Fibroblast of peridontal ligament (primary cell): ENCODE results near the gene NOTCH1.
"Not testable (repeated sequence)": the region's sequence is repeated elsewhere in the genome, so short reads cannot be mapped to it uniquely, and the experiment has no call there.

ENCODE experiments used
- DNase-seq: peaks from one replicate; pipeline ENCODE4 v3.0.0-alpha.2; 2010; ENCODE audit errors: extremely low read depth

NOTCH1 gene

DNA sequence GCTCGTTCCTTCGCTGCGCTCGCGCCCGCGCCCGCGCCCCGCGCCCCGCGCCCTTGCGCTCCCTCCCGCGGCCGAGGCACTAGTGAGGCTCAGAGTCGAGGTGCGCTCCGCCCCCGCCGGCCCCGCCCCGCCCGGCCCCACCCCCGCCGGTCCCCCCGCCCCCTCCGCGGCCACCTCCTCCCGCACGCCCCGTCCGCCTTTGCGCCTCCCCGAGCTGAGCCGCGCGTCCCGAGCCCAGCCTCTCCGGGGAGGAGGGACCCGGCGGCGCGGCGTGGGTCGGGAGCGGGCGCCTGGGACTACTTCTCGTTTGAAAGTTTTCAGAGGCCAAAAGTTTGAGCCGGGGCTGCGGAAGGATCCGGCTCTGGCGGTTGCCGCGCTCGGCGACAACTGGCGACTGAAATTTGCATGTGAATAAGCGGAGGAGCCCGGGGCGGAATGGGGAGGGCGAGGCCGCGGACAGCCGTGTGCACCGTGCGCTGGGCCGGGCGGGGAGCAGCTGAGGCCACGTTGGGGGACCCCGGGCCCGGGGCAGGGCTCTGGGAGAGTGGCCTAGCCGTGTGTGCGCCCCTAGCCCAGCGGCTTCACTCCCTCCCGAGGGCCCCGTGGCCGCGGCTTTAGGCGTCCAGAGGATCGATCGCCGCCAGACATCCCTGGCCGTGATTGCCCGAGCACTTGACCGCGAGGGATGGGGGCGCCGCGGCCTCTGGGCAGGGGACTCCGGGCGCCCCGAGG, at the start of gene NOTCH1:
Gene NOTCH1, minus strand, starts transcription at position 84 of the 732 bp plus-strand sequence. CDS start 262 bp downstream, outside the sequence.
- peak; percentile 83 for DNase-seq

- no peak for DNase-seq
Observed at GRCh38 chr9:136594492-136594891, 48.6 kb upstream of the NOTCH1 start.

- no peak for DNase-seq
Observed at GRCh38 chr9:136593581-136593980, 47.7 kb upstream of the NOTCH1 start.

GRCh38 chr9:136592666-136593065, 46.8 kb upstream of the NOTCH1 start:
- DNase-seq: no peak

DNA sequence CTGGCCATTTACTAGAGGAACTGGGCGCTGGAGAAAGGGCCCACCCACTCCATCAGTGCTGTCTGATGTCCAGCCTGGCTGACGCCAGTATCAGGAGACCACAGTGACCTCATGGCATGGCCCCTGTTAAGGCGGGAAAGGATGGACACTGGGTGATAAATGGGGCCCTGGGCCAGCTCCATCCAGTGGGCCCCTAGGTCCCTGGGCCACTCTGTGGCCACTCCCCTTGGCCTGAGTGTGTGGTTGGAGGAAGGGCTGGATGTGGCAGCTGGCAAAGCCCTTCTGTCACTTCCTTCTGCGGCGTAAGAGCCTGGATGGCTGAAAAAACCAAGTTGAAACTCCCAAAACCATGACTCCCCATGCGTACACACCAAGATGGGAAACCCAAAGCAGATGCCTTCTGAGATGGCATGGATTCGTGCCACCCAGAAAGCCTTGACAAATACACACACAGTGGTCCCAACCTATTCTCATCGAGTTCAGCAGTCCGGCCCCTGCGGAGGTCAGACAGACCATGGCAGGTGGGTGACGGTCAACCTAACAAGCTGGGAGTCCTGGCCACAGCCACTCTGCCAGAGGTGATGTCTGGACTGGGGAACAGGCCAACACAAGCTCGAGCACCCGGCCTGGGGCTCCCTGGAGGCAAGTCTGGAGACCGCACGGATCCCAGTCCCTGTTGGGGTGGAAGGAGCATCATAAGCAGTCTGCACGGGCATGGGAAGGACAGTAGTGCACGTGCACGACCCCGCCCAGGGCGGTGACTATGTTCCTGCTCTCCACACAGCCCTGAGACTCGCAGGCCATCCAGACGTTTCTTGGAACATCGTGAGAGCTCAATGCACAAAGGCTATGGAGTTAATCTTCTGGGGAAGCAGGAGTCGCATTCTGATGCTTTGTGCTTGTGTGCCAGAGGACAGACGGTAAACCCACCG, 45.2 kb upstream of the NOTCH1 start:
- DNase-seq: no peak

DNA sequence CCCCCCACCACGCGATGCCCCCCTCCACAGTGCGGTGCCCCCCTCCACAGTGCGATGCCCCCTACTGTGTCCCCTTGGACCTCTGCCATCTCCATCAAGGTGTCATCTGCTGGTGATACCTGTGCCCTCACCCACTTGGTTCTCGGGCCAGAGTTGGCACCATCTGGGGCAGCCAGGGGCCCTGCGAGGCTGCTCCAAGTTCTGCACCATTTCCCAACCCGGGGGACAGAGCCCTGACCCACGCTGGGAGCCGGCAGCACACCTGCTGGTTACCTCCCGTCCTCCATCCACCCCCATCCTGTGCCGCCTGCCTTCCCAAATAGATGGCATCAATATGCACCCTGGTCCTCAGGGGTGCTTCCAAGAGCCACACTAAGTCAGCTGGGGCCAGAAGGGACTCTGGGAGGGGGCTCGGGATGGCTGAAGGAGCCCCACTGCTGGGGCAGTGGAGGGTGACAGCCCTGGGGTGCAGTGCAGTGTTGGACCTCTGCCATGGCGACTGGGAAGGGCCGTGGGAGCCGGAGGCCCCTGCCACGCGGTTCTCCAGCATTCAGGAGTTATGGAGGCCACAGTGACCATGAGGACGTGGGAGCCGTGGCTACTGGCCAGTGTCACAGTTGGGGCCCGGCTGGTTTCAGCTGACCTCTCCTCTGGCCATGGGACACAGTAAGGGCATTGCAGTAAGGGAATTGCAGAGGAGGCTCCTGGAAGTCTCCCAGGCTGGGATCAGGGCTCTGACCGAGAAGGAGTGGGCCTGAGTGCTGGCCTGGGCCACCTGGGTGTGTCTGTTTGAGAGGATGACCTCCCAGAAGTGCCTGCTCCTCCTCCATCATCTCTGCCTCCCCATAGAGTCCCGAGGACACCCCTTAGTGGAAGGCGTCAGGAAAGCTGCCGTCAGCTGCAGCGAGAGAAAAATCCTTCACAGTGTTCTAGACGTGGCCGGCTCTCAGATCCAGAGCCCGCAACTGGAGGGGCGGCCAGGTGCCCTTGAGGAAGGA, 44.2 kb upstream of the NOTCH1 start:
- DNase-seq: no peak

GRCh38 chr9:136588663-136589464, 43.0 kb upstream of the NOTCH1 start:
- DNase-seq: no peak

DNA sequence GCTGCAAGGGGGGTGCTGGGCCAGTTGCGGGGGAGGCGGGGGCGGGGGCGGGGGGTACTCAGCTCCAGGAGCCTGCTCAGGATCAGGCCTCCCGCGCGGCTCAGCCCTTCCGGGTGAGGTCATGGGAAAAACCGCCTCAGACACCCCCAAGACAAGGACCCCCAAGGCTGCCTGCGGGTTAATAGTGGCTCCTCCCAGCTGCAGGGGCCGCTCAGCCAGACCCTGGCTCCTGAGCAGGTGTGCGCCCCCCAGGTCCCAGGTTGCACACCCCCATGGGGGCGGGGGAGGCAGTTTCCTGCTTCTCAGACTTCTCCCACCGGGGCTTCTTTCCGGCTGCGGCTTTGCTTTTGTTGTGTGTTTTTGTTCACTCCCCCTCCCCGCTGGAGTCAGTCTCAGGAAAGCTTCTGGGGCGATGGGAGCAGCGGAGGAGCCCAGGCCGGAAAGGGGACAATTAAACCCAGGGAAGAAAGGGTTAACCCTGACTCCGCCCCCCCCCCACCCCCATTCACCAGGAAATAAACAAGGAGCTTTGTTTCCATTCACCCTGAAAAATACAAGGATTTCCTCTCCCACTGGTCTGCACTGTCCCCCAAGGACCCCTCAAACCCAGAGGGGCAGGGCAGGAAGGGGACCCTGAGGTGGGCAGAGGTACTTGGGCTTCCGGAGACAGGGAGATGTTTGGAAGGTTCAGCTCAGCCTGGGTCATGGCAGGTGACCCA, 42.3 kb upstream of the NOTCH1 start:
- no peak for DNase-seq

DNA sequence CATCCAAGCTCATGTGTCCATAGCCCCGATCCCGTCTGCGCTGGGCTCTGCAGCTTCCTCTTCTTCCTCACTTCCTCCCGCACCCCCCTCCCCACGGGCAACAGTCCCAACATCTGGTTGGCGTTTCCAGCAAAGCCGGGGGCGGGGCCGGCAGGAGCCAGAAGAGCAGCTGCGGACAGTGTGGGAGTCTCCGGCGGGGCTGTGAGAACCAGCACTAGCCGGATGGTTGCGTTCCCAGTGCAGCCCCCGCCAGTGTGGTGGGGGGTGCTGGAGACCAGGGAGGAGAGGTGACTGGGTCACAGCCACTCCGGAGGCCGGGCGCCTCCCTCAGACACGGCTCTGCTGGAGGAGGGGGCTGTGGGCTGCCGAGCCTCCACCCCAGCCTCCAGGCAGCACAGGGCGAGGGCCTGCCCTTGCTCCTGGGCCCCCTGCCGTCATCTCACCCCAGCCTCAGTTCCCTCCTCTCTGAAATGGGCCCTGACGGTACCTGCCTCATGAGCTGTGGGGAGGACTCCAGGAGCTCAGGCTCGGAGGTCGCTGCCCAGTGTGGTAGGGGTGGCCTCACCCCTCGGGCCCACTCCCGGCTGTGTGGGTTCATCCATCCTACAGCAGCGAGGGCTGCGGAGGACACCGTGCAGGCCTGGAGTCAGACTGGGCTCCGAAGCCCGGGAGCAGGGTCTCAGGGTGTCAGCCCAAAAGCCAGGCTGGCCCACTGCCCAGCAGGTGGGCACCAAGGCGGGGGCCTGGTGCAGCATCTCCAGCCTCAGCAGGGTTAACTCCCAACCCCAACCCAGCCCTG, 41.5 kb upstream of the NOTCH1 start:
- peak; percentile 34 for DNase-seq

DNA sequence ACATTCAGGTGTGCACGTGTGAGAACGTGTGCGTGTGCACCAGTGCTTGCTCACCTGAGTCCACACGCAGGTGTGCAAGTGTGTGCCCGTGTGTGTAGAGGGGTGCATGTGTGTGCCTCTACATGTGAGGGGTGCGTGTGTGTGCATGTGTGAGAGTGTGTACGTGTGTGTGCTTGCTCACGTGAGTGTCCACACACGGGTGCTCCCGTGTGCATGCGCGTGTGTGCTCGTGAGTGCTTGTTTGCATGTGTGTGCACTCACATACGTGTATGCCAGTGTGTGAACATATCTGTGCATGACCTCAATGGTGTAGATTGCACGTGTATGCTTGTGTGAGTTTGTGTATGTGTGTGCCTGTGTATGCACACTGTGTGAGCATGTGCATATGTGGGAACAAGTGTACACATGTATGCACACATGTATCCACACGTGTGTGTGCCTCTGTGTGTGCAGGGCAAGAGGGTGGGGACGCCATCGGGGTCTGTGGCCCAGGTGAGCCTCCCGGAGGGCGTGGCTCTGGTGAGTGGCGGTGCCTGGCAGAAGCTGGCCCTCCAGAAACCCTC, 40.6 kb upstream of the NOTCH1 start:
- no peak for DNase-seq

DNA sequence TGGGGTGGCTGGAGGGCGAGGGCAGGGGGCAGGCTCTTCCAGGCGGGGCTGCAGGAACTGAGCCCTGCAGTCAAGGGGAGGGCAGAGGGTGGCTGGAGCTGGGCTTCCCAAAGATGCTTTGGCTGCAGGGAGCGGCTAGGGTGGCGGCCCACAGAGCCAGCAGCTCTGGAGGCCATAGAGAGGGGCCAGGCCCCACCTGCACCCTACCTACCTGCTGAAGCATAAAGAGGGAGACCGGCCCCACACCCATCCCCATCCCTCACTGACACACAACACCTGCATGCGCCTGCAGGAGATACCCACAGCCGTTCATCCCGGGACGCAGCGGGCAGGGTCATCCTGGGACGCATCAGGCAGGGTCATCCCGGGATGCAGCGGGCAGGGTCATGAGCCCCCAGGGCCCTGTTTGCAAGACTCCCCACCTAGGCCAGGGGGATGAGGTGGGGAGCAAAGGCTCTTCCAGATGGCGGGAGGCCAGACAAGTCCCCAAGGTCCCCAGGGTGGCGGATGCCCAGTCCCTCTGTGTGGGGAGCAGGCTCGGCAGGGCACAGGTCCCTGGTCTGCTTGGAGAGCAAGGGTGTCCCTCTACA, 39.8 kb upstream of the NOTCH1 start:
- no peak for DNase-seq

DNA sequence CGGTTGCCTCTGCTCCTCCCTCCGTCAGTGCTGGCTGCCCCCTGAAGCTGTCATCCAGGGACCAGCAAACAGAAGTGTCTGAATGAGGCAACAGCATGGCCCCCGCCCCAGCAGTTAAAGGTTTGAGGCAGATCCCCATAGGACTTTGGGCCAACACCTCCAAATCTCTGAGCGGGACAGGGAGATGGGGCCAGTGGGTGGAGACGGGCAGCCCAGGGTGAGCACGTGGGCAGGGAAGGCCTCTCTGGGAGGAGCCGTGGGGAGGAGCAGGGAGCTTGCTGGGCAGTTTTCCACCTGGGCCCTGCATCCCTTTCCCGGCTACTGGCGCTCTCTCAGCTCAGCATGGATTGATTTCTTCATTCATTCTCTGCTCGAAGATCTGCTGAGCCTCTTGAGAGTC, 39.1 kb upstream of the NOTCH1 start:
- DNase-seq: peak; percentile 28

- no peak for DNase-seq
Observed at GRCh38 chr9:136584401-136584932, 38.6 kb upstream of the NOTCH1 start.

- no peak for DNase-seq
Observed at GRCh38 chr9:136582977-136583735, 37.3 kb upstream of the NOTCH1 start.

GRCh38 chr9:136581614-136582447, 36.0 kb upstream of the NOTCH1 start:
- no peak for DNase-seq

GRCh38 chr9:136579650-136580219, 33.9 kb upstream of the NOTCH1 start:
- DNase-seq: not testable (repeated sequence)
